OCI-LY7 (cell line): Measurements from ENCODE around the gene DDC.

Experiments
- CTCF ChIP-seq: fragments of 200-600 bp; sonication (generic); conservative IDR thresholded peaks from 2 replicates; pipeline ENCODE4 v1.5.1; 2014; ENCODE audit warnings: mild to moderate bottlenecking, antibody characterized with exemption, low read length, moderate library complexity, mixed read lengths
- EZH2phosphoT487 ChIP-seq: fragments of 200-600 bp; sonication (generic); IDR thresholded peaks from 2 replicates; pipeline ENCODE4 v1.6.1; 2018; ENCODE audit warnings: low read depth, borderline replicate concordance, mild to moderate bottlenecking, mixed run types, antibody characterized with exemption, low read length, moderate library complexity, mixed read lengths

- TF ChIP-seq EZH2phosphoT487, result no peak
- no peak for TF ChIP-seq CTCF
These were observed 39.9 kb upstream of the DDC start for GRCh38 chr7:50605059-50605458.
